ENCODE results near the gene KL.

KL gene

DNA sequence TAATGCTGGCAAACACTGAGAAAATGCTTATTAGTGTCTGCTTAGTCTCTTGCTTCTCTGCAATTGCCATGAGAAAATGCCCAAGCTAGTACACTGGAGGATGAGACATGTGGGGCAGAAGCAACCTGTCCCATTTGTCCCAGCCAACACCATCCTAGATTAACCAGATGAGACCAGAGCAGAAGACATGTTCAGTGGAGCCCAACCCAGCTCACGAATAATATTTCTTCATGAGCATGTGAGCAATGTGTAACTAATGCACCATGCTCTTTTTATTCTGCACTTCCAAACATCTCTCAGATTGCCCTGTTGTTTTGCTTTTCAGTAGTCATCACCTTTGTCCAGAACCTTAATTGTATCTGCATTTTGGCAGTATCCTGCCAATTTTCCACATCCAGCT is 21.4 kb downstream of the KL start:
- no peak for DNase-seq (ENCODE audit: low spot score)

DNA sequence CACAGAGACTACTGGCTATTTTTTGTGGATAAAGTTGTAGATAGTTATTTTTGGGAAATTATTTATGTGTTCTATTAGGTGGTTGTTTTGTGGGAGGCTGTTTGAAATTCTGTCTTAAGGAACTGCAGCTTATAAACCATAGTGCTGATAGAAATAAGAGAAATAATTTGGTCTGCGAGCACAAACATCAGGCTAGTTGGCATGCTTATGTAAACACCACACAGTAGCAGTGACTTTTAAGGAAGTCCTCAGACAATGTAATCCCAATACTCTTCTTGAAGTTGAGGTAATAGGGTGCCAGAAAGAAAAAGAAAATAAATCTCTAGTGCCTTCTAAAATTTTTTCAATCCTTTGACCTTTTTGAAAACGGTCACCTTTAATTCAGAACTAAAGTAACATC is 23.9 kb downstream of the KL start:
- DNase-seq (ENCODE audit: low spot score), result no peak

DNA sequence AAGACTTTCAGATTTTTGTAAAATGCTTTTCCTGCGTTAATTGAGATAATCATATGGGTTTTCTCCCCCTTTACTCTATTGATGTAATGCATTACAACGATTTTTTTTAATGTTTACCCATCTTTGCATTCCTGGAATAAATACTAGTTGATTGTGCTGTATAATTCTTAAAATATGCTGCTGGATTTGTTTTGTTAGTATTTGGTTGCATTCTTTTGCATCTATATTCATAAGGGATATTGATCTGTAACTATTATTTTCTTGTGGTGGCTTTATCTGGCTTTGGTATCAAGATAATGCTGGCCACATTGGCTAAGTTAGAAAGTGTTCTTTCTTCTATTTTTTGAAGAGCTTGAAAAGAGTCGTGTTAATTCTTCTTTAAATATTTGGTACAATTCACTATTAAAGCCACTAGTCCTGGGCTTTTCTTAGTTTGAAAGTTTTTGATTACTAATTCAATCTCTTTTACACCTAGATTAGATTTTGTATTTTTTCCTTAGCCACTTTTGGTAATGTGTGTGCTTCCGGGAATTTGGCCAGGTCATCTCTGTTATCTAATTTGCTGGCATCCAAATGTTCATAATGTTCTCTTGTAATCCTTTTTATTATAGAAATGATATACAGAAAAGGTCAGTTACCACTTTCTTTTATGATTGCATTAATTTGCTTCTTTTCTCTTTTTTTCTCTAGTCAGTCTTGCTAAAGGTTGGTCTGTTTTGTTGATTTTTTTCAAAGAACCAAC is 29.8 kb downstream of the KL start:
- DNase-seq (ENCODE audit: low spot score), result no peak

DNA sequence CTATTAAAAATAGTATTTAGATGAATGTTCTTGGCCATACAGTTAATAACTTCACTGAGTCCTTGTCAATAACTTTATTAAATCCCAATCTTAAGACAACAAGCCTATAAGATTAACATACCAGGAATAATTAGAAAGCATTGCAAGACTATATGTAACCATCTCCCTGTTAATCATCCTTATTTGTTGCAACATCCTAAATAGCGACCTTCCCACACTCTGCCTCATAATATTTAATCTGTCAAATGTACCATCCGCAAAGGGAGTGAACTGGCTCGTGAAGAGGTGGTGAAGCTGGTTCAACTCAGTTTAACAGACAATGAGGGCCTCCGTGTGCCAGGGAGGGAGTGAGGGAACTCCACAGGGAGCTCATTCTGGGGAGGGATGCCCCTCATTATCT is 33.9 kb downstream of the KL start:
- no peak for DNase-seq (ENCODE audit: low spot score)

DNA sequence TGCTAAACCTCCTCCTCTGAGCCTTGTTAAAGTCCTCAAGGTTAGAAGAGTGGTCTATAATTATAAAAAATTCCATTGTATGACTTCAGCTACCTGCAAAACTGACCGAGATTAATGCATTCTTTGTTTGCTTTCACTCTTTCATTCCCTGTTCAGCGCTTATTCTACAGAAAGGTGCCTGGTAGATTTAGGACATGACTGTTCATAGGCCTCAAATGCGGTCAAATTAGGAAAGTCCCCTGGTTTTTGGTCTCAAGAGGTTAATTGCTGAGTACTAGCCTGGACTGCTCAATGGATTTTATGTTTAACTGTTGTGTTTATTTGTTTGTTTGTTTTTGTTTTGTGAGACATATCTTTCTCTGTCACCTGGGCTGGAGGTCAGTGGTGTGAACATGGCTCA is 35.4 kb downstream of the KL start:
- no peak for DNase-seq (ENCODE audit: low spot score)

DNA sequence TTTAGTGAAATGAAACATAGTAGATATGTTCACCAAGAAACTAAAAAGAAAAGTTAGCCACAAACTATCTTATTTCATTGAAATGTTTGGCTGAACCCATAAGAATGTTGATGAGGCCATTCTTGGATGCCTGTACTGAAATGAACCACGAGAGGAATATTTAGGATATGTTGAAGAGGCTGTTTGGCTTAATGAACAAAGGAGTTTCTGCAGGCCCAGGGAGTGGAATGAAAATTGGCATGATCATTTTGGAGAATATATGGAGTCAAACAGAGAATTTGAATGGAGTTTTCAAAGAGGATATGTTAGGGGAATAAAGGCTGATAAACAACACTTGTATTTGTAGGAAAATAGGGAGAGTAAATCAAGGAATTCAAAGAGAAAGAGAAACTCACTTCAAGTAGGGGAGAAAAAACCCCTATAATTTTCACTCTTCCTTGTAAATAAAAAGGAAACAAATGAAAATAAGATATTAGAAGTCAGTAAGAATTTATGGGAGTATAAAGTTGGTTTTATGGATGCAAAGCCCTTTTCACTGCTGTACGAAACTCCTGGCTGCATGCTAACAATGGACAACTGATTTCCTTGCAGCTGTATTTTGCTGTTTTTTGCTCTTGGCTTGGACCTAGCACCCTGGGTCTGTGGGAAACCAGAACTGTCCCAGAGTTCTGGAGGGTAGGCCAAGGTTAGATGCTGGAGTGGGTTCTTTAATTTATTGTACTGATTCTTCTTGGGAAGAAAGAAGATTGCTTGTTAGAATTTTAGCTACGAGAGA is 36.5 kb downstream of the KL start:
- no peak for DNase-seq (ENCODE audit: low spot score)

DNA sequence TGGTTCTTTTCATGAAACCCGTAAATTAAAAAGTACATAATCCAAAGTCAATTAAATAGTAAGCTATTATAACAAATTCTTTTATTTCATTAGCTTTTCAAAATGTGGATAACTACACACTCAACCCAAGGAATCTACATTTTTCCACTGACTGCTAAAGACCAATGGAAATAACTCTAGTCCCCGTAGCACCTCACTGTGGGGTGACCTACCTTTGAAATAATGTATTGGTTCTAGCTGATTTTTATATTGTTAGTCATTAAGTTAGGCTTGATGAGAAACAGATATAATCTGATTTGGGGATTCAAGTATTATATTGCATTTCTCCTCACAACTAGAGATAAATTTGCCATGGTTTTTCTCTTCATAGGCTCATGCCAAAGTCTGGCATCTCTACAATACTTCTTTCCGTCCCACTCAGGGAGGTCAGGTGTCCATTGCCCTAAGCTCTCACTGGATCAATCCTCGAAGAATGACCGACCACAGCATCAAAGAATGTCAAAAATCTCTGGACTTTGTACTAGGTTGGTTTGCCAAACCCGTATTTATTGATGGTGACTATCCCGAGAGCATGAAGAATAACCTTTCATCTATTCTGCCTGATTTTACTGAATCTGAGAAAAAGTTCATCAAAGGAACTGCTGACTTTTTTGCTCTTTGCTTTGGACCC is 37.3 kb downstream of the KL start:
- no peak for DNase-seq (ENCODE audit: low spot score)

DNA sequence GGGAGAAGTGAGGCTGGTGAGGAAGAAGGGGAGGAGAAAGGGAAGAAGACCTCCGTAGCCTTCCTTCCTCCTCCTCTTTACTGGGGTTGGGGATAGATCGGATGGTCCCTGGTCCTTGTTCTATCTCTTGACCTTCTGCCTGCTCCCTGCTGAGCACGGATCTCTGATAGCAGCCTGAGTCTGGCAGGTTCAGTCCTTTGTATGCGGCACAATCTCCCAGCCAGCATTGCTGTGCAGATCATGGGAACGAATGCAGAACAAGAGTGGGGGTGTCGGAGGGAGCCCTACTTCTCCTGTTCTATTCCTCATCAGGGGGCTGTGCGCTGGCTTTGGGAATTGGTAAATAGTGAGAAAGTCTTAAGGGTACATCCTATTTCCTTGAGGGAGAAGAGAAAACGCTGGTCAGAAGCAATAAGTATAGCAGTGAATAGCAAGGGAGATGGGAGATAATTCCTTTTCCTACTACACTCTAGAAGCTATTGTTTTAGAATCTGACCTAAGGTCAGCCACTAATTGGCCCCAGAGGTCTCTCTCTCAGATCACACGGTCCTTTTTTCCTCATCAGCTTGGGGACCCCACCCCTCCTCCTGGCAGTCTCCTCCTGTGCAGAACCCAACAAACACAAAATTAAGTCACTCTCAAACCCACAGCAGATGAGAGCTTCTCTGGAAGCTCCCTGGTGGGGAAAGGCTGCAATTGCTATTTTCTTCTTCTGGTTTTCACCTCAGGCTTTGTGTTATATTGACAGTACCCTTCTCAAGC is 41.0 kb downstream of the KL start:
- no peak for DNase-seq (ENCODE audit: low spot score)

DNA sequence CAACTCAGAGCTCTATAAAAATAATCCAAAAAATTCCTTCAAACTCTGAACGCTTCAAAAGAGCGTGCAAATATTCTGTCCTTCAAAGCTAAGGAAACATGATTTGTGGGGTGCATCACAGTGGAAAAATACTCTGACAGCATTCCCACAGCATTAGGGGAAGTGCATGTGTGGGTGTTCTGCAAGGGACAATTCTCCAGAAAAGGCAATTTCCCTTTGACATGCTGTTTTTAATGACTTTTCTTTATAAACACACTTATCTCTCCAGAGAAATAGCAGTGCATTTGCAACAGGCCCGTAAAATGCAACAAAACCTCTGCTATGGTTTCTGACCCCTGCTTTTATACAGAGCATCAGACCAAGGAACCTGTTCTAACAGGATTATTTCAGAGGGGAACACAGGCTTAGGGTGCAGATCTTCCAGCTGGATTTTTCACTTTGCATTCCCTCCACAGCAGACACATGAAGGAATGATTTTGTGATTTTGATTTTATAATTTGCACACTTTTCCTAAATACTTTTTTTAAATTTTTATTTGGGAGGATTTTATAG is 42.6 kb downstream of the KL start:
- DNase-seq (ENCODE audit: low spot score), result no peak

DNA sequence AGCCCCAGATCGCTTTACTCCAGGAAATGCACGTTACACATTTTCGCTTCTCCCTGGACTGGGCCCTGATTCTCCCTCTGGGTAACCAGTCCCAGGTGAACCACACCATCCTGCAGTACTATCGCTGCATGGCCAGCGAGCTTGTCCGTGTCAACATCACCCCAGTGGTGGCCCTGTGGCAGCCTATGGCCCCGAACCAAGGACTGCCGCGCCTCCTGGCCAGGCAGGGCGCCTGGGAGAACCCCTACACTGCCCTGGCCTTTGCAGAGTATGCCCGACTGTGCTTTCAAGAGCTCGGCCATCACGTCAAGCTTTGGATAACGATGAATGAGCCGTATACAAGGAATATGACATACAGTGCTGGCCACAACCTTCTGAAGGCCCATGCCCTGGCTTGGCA is 44.6 kb downstream of the KL start:
- DNase-seq (ENCODE audit: low spot score), result no peak

DNA sequence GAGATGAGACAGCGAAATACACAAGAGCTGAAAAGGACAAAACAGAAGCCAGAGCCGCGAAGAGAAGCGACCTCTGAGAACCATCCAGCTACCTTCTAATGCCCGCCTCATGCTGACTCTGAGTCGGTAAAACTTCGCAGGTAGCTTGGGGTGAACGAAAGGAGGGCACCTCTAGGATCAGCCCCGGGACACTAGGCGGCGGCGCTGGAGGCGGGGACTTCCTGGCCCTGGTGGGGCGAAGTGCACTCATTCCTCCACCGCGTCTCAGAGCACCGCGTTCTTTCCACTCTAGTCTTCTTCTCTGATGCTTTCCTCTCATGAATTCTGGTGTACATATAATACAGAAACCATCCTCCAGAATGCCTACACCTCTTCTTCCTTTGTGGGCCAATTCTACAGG is 50.1 kb downstream of the KL start:
- no peak for DNase-seq (ENCODE audit: low spot score)

DNA sequence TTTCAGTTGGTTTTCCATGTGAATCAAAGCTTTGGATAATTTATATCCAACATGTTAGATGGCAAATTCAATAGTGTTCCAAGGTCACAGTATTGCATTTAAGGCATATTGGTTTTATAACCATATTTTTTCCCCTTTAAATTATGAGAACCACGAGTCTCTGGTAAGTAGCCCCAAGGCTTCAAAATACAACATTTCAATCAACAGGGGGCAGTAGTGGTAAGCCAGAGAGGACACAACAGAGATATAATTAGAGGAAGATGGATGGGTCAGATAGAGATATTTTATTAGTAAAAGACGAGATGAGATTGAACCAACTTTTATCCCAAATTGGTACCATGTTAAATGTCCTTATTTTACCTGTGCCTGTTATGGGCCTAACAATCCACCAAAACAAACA is 53.1 kb downstream of the KL start:
- DNase-seq (ENCODE audit: low spot score), result no peak

DNA sequence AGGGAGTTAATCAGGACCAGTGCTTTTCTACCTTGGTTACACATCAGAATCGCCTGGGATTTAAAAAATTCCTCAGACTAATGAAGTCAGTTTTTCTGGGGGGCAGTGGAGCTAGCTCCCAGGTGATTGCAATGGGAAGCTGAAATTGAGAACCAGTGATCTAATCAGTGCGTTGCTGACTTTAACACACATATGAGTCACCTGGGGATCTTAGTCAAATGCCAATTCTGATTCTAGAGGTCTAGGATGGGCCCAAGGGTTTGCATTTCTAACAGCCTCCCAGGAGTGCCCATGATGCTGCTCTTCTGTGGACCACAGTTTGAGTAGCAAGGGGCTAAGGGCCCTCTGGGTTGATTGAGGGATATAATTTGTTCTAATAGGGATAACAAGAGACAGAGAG is 54.5 kb downstream of the KL start:
- no peak for DNase-seq (ENCODE audit: low spot score)

DNA sequence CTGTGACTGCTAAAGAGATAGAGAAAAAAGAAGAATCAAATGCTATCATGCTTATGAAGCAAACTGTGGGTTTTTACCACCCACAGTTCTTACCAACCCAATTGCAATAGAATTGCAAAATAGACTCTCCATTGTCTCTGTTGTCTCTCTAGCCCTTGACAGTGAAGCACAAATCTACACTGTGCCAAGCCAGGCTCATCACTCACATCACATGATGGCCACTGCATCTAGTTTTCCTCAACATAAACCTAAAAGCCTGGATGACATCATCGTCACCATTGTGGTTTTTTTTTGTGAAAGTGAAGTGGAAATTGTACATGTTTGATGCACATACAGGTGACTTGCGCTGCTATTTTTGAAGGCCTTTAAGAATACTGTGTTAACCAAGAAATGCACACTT is 56.1 kb downstream of the KL start:
- DNase-seq (ENCODE audit: low spot score), result peak; percentile 70

DNA sequence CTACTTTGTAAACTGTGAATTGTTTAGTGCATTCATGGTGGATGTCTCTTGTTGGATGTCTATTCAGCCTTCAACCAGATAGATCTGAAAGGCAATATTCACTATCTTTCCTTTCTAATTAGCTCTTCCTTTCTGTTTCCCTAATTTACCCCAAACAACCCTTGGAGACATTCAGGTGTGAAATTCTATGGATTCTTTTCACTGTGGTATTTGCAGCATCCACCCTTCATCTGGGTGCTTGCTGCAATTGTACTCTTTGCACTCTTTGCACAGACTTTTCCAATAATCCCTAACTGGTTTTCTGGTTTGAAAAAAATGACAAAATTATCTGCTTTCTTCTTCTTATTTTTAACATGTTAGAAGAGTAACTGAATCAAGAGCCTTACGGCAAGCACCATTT is 56.5 kb downstream of the KL start:
- no peak for DNase-seq (ENCODE audit: low spot score)

DNA sequence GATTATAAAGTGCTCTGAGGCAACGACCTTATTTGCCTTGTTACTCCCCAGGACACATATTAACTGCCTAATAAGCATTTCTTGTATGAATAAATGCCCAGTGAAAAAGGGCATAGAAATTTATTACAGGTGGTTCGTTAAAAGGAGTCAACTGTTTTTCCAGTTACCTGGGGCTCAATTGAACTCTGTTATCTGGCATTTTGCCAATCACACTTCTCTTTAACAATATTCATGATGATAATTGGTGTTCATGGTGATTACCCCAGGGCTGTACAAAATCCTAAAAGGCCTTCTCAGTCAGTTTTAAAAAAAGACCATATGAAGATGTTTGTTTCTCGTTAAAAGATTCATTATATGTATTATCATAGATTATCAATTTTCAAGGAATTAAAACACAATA is 57.1 kb downstream of the KL start:
- DNase-seq (ENCODE audit: low spot score), result no peak

DNA sequence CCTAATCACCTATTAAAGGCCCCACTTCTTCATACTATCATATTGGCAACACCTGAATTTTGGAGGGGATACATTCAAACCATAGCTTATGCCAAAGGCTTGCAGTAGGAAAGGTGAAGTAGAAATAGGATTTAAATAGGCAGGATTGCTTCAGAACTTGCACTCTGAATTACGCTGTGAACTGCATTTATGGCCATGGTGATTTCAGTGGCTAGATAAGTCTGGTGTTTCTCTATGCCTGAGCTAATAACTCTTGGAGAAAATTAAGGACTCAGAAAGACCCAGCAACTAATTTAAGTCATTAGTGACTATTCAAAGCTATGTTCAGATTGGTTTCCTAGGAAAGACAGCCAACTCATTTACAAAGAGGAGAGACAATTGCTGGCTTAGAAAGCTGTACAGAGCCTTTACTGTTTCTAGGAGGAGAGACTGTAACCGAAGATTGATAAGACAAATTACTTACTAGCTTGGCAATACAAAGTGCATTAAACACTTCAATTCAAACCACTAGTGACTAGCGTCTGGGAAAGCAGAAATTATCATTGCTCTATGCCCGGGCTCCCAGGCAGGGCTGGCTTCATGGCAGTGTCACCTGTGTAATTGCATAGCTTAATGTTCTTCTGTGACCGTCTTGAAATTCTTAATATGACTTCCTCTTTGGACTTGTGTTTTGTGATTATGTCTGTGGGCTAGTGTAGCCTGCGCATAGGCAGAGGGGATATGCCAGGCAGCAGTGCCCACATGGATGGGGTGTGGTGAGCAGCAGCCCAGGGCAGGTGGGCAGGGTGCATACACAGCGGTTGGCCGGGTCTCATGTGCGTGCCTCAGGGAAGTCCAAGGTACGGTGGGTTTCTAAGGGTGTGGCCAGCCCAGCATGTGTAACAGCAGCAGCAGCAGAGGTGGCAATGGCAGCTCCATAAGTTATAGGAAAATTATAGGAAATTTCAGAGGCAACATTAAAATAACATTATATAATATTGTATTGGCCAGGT is 60.1 kb downstream of the KL start:
- no peak for DNase-seq (ENCODE audit: low spot score)

DNA sequence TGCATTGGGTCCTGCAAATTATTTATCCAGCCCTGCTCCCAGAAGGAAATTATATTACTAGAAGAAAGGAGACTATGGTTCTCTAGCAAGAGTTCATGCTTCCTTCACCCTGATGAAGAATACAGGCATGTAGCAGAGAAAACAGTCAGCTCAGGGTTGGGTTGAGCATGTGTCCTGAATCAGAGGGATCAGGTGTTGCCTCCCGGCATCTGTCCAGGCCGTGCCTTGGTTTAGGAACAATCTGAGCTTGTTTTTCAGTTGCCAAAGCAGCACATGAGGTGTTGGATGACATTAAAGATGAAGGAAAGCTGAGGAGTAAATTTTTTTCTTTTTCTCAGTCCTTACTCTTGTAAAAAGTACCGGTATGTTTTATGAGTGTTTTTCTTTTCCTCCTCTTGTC is 62.0 kb downstream of the KL start:
- DNase-seq (ENCODE audit: low spot score), result no peak

DNA sequence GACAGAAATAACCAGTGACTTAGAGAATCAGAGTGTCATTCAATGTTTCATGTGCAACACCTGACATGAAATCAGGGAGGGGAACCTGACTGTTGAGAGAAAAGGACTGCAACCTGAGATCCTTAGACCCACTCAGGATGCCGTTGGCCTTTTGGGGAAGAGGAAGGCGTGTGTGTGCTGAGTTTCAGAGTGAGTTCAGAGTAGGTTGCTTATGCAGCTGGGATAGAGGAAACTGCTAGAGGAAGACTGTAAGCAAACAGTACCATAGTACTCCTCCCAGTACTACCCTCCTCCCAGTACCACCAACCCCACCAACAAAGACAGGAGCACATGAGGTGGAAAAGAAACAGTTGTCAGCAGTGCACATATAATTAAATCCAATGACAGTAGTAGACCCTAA is 63.7 kb downstream of the KL start:
- no peak for DNase-seq (ENCODE audit: low spot score)

DNA sequence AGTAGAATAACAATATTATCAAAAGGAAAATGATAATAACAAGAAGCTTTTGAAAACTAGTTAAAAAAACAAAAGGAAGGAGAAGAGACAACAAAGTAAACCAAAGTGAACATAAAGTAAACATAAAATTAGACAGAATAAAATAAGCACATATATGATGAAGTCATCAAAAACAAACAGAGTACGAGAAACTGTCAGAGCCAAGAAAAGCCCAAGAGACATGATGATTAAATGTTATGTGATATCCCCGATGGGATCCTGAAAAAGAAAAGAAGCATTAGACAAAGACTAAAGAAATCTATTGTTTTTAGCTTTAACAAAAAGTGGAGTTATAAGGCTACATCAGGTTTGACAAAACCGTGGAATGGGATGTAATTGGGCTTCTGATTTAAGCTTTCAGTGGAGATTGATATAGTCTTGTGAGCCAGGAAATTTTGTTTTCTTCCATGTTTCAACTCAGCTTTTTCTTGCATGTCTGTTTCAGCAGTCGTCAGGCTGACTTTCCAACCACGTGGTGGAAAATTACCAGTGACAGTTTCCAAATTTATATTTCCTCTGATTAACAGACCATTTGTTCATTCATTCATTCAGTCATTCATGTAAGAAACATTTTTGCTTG is 64.9 kb downstream of the KL start:
- no peak for DNase-seq (ENCODE audit: low spot score)

DNA sequence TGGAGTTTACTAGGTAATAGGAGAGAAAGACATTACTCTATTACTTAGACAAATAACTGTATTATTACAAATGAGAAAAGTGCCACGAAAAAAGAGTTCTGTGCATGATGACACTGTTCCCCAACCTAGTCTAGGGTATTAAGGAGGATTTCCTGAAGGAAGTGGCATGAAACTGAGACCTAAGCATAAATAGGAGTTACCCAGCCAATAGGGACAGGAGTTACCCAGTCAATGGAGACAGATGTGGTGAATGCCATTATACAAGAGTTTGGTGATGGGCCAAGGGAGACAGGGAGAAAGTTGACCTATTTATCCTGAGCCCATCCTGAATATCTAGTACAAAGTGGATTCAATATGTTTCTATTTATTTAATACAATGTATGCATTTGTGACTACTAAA is 65.4 kb downstream of the KL start:
- DNase-seq (ENCODE audit: low spot score), result no peak

All from Ammon's horn (tissue), 1 donor.